Endothelial cell (in vitro differentiated cells): ENCODE measurements around the gene DESI2. TPM values are rescaled to one million over a fixed set of nuclear protein-coding genes. Genes with fewer than 3 reads are reported as not detected.

Source experiments
- DNase-seq: peaks from one replicate; pipeline ENCODE4 v3.0.0; 2021; ENCODE audit warnings: low spot score
- H3K27ac Mint-ChIP-seq: one replicate; pipeline ENCODE4 v1.8.0; 2021; ENCODE audit warnings: mixed read lengths, inconsistent platforms; ENCODE audit not compliant: unreplicated experiment
- H3K27me3 Mint-ChIP-seq: one replicate; pipeline ENCODE4 v1.8.0; 2021; ENCODE audit warnings: mild to moderate bottlenecking, moderate library complexity, mixed read lengths, inconsistent platforms; ENCODE audit not compliant: unreplicated experiment
- H3K36me3 Mint-ChIP-seq: one replicate; pipeline ENCODE4 v1.8.0; 2021; ENCODE audit warnings: mild to moderate bottlenecking, low read depth, mixed read lengths, inconsistent platforms; ENCODE audit not compliant: unreplicated experiment
- H3K4me1 Mint-ChIP-seq: one replicate; pipeline ENCODE4 v1.8.0; 2021; ENCODE audit warnings: mild to moderate bottlenecking, mixed read lengths, inconsistent platforms; ENCODE audit not compliant: unreplicated experiment
- H3K4me3 Mint-ChIP-seq: one replicate; pipeline ENCODE4 v1.8.0; 2021; ENCODE audit warnings: mild to moderate bottlenecking, mixed read lengths, inconsistent platforms; ENCODE audit not compliant: unreplicated experiment
- H3K9me3 Mint-ChIP-seq: one replicate; pipeline ENCODE4 v1.8.0; 2021; ENCODE audit warnings: mixed read lengths, inconsistent platforms; ENCODE audit not compliant: unreplicated experiment
- CTCF ChIP-seq: fragments of 200-600 bp; sonication (generic); IDR thresholded peaks from one replicate; pipeline ENCODE4 v1.5.0; 2021; ENCODE audit warnings: antibody characterized with exemption; ENCODE audit not compliant: unreplicated experiment
- total RNA-seq: library from RNA; stranded (reverse); fragmentation: NEBNext Ultra II Directional; extraction: Animal tissue kit (Norgen Biotek cat#: 25700); gene quantifications from one replicate; pipeline ENCODE4 v1.2.1, GENCODE V29; 2021; ENCODE audit not compliant: unreplicated experiment

Gene DESI2
- total RNA-seq, 1 donor from 2014 or later = 52.5 TPM

- Mint-ChIP-seq H3K9me3 (no peaks in the 10 kb centered on the region), H3K27me3 (peaks cover 2% of the 10 kb centered on the region), H3K4me3 (no peak overlapping the region), H3K36me3 (peaks cover 1% of the 10 kb centered on the region), H3K27ac (no peak overlapping the region), H3K4me1 (no peaks in the 10 kb centered on the region)
- DNase-seq = no peak
- no peak for TF ChIP-seq CTCF
These were observed 14.9 kb downstream of the DESI2 start for GRCh38 chr1:244667797-244668196.

- peaks cover 2% of the 10 kb centered on the region for H3K27me3 Mint-ChIP-seq
- no peak overlapping the region for H3K27ac Mint-ChIP-seq
- no peaks in the 10 kb centered on the region for H3K9me3 Mint-ChIP-seq
- H3K36me3 Mint-ChIP-seq = no peaks in the 10 kb centered on the region
- TF ChIP-seq CTCF = no peak
- DNase-seq = no peak
- no peak overlapping the region for H3K4me3 Mint-ChIP-seq
- no peaks in the 10 kb centered on the region for H3K4me1 Mint-ChIP-seq
These were observed 20.2 kb downstream of the DESI2 start for GRCh38 chr1:244672946-244673682.

GRCh38 chr1:244674446-244674845 is 21.5 kb downstream of the DESI2 start:
- H3K27me3 Mint-ChIP-seq = no peaks in the 10 kb centered on the region
- no peak overlapping the region for H3K4me3 Mint-ChIP-seq
- no peak for DNase-seq
- no peaks in the 10 kb centered on the region for H3K9me3 Mint-ChIP-seq
- no peaks in the 10 kb centered on the region for H3K36me3 Mint-ChIP-seq
- TF ChIP-seq CTCF = no peak
- H3K27ac Mint-ChIP-seq = no peak overlapping the region
- no peaks in the 10 kb centered on the region for H3K4me1 Mint-ChIP-seq

GRCh38 chr1:244675167-244675566 is 22.2 kb downstream of the DESI2 start:
- no peaks in the 10 kb centered on the region for H3K27me3 Mint-ChIP-seq
- H3K27ac Mint-ChIP-seq = no peak overlapping the region
- TF ChIP-seq CTCF = no peak
- no peak for DNase-seq
- no peaks in the 10 kb centered on the region for H3K4me1 Mint-ChIP-seq
- H3K36me3 Mint-ChIP-seq = no peaks in the 10 kb centered on the region
- no peak overlapping the region for H3K4me3 Mint-ChIP-seq
- no peaks in the 10 kb centered on the region for H3K9me3 Mint-ChIP-seq

- no peak for TF ChIP-seq CTCF
- H3K36me3 Mint-ChIP-seq = peaks cover 17% of the 10 kb centered on the region
- no peaks in the 10 kb centered on the region for H3K9me3 Mint-ChIP-seq
- no peak overlapping the region for H3K4me3 Mint-ChIP-seq
- H3K4me1 Mint-ChIP-seq = peaks cover 7% of the 10 kb centered on the region
- no peak overlapping the region for H3K27ac Mint-ChIP-seq
- DNase-seq = no peak
- H3K27me3 Mint-ChIP-seq = no peaks in the 10 kb centered on the region
These were observed 25.8 kb downstream of the DESI2 start for GRCh38 chr1:244678697-244679096.
